Measurements from ENCODE around the gene PSKH1.

The PSKH1 gene

DNA sequence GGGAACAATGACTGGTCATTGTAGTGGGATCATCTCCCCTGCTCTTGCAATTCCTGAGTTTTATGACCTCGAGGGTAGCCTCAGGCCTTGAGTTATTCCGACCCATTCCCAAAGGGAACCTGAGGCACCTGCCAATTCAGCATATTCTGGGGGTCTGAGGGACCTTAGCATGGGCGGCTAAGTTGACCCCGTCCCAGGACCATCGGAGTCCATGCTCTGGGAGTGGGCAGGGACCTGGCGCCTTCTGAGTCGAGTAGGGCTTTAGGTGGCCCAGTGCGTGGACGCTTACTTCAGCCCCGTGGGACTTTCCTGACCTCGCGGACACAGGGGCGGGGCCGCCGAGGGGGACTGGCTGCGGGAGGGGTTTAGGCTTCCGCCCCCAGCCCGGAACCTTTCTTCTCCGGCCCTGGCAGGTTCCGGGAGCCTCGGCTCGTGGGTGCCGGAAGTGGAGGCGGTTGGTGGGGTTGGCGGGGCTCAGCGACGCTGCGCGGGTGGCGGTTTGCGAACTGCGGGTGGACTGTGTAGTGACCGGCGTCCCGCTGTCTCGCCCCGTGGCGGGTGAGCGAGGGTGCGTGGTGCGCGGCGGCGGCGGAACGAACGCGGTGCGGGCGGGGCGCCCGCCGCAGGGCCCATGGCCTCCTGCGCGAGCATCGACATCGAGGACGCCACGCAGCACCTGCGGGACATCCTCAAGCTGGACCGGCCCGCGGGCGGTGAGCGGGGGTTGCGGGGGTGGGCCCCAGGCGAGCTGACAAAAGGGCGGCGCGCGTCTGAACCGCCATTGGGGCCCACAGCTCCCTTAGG is 20.2 kb upstream of the PSKH1 start, which contains the start of gene EDC4 (continued):
- TF ChIP-seq ZNF302 (tag by site-specific recombination; IDR thresholded peaks at IDR 0.05; ENCODE audit: low read depth), result no peak
- no peak for TF ChIP-seq ZNF571 (tag by site-specific recombination; IDR thresholded peaks at IDR 0.05)
- TF ChIP-seq ZNF658 (tag by site-specific recombination; IDR thresholded peaks at IDR 0.05), result no peak
- TF ChIP-seq ZNF23 (tag by site-specific recombination; IDR thresholded peaks at IDR 0.05; ENCODE audit: borderline replicate concordance), result no peak
- no peak for TF ChIP-seq ZNF548 (tag by site-specific recombination; IDR thresholded peaks at IDR 0.05)
- 0 out of 2 replicates have a peak, but pooled peaks have one; percentile 20 for TF ChIP-seq SCRT2 (tag by site-specific recombination; IDR thresholded peaks at IDR 0.05)
- no peak for TF ChIP-seq ZNF248 (tag by site-specific recombination; IDR thresholded peaks at IDR 0.05)
- no peak for TF ChIP-seq ZNF473 (tag by site-specific recombination; IDR thresholded peaks at IDR 0.05)
- TF ChIP-seq ZNF140 (tag by site-specific recombination; IDR thresholded peaks at IDR 0.05), result no peak
- TF ChIP-seq ZNF626 (tag by site-specific recombination; IDR thresholded peaks at IDR 0.05), result 0 out of 2 replicates have a peak, but pooled peaks have one; percentile 66
- TF ChIP-seq ZNF138 (tag by site-specific recombination; IDR thresholded peaks at IDR 0.05; ENCODE audit: borderline replicate concordance), result no peak
- no peak for TF ChIP-seq ZNF704 (tag by site-specific recombination; IDR thresholded peaks at IDR 0.05)
- no peak for TF ChIP-seq ZNF558 (tag by site-specific recombination; IDR thresholded peaks at IDR 0.05)
- TF ChIP-seq HOXD13 (CRISPR knock-in tag; IDR thresholded peaks at IDR 0.05; ENCODE audit: borderline replicate concordance), result 0 out of 2 replicates have a peak, but pooled peaks have one; percentile 6
- TF ChIP-seq ZNF639 (tag by site-specific recombination; IDR thresholded peaks at IDR 0.05), result peak; percentile 77
- no peak for TF ChIP-seq ZNF585B (tag by site-specific recombination; IDR thresholded peaks at IDR 0.05)
- TF ChIP-seq ZNF785 (tag by site-specific recombination; IDR thresholded peaks at IDR 0.05), result peak; percentile 43; the same call in 1 of the 2 replicates
- no peak for TF ChIP-seq ZNF791 (tag by site-specific recombination; IDR thresholded peaks at IDR 0.05)
- TF ChIP-seq ZNF37A (tag by site-specific recombination; IDR thresholded peaks at IDR 0.05), result no peak
- peak; percentile 100 for TF ChIP-seq KLF16 (tag by site-specific recombination; IDR thresholded peaks at IDR 0.05)
- TF ChIP-seq KLF8 (tag by site-specific recombination; IDR thresholded peaks at IDR 0.05), result peak; percentile 97
- no peak for TF ChIP-seq ZNF701 (tag by site-specific recombination; IDR thresholded peaks at IDR 0.05)
- TF ChIP-seq ZNF121 (tag by site-specific recombination; IDR thresholded peaks at IDR 0.05), result no peak
- no peak for TF ChIP-seq ZNF16 (tag by site-specific recombination; IDR thresholded peaks at IDR 0.05; ENCODE audit: low read depth)
- TF ChIP-seq, protein P1, sequence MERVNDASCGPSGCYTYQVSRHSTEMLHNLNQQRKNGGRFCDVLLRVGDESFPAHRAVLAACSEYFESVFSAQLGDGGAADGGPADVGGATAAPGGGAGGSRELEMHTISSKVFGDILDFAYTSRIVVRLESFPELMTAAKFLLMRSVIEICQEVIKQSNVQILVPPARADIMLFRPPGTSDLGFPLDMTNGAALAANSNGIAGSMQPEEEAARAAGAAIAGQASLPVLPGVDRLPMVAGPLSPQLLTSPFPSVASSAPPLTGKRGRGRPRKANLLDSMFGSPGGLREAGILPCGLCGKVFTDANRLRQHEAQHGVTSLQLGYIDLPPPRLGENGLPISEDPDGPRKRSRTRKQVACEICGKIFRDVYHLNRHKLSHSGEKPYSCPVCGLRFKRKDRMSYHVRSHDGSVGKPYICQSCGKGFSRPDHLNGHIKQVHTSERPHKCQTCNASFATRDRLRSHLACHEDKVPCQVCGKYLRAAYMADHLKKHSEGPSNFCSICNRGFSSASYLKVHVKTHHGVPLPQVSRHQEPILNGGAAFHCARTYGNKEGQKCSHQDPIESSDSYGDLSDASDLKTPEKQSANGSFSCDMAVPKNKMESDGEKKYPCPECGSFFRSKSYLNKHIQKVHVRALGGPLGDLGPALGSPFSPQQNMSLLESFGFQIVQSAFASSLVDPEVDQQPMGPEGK (tag by site-specific recombination; IDR thresholded peaks at IDR 0.05), result peak; percentile 97
- no peak for TF ChIP-seq ZNF768 (tag by site-specific recombination; IDR thresholded peaks at IDR 0.05)
- TF ChIP-seq MYNN (tag by site-specific recombination; IDR thresholded peaks at IDR 0.05; ENCODE audit: borderline replicate concordance), result no peak
- TF ChIP-seq, protein P2, sequence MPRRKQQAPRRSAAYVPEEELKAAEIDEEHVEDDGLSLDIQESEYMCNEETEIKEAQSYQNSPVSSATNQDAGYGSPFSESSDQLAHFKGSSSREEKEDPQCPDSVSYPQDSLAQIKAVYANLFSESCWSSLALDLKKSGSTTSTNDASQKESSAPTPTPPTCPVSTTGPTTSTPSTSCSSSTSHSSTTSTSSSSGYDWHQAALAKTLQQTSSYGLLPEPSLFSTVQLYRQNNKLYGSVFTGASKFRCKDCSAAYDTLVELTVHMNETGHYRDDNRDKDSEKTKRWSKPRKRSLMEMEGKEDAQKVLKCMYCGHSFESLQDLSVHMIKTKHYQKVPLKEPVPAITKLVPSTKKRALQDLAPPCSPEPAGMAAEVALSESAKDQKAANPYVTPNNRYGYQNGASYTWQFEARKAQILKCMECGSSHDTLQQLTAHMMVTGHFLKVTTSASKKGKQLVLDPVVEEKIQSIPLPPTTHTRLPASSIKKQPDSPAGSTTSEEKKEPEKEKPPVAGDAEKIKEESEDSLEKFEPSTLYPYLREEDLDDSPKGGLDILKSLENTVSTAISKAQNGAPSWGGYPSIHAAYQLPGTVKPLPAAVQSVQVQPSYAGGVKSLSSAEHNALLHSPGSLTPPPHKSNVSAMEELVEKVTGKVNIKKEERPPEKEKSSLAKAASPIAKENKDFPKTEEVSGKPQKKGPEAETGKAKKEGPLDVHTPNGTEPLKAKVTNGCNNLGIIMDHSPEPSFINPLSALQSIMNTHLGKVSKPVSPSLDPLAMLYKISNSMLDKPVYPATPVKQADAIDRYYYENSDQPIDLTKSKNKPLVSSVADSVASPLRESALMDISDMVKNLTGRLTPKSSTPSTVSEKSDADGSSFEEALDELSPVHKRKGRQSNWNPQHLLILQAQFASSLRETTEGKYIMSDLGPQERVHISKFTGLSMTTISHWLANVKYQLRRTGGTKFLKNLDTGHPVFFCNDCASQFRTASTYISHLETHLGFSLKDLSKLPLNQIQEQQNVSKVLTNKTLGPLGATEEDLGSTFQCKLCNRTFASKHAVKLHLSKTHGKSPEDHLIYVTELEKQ (tag by site-specific recombination; IDR thresholded peaks at IDR 0.05; ENCODE audit: borderline replicate concordance), result no peak; the same call in 1 of the 2 replicates
- no peak for TF ChIP-seq ZNF112 (tag by site-specific recombination; IDR thresholded peaks at IDR 0.05)
- TF ChIP-seq ZFP69B (tag by site-specific recombination; IDR thresholded peaks at IDR 0.05), result peak; percentile 72; the same call in 1 of the 2 replicates
- TF ChIP-seq, protein P3, sequence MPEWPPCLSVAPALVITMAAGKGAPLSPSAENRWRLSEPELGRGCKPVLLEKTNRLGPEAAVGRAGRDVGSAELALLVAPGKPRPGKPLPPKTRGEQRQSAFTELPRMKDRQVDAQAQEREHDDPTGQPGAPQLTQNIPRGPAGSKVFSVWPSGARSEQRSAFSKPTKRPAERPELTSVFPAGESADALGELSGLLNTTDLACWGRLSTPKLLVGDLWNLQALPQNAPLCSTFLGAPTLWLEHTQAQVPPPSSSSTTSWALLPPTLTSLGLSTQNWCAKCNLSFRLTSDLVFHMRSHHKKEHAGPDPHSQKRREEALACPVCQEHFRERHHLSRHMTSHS (tag by site-specific recombination; IDR thresholded peaks at IDR 0.05), result no peak
- TF ChIP-seq SALL2 (tag by site-specific recombination; IDR thresholded peaks at IDR 0.05; ENCODE audit: borderline replicate concordance), result no peak
